HCT116 (cell line): ENCODE results near the gene IRF2BP2. TPM values are rescaled to one million over a fixed set of nuclear protein-coding genes. Genes with fewer than 3 reads are reported as not detected.

Experiments used
- total RNA-seq: library from RNA; stranded (reverse); gene quantifications from one replicate; pipeline ENCODE4 v1.2.1, GENCODE V29; 2021; ENCODE audit not compliant: unreplicated experiment

IRF2BP2 gene
- total RNA-seq, 1 experiment from 2014 or later: 61.3 TPM

Other genes starting within 250 kb of the IRF2BP2 start
- 34.1 TPM for gene COA6, start 236.7 kb downstream of the IRF2BP2 start, total RNA-seq
- gene TARBP1, start 131.0 kb downstream of the IRF2BP2 start, total RNA-seq: 17.2 TPM